Breast epithelium (tissue), 3 donors: Measurements from ENCODE around the gene NEURL1B.

ENCODE experiments used
- CTCF ChIP-seq, 3 donors: fragments of 450-650 bp; IDR thresholded peaks; one replicate each; pipeline ENCODE4 v1.5.1; 2016 to 2017; ENCODE audit warnings: antibody characterized with exemption in 3 of 3, mild to moderate bottlenecking in 3 of 3, moderate library complexity in 3 of 3
- POLR2A ChIP-seq: fragments of 450-650 bp; IDR thresholded peaks from one replicate; pipeline ENCODE4 v1.6.1; 2016; ENCODE audit warnings: antibody characterized with exemption, mild to moderate bottlenecking, moderate library complexity
- POLR2AphosphoS5 ChIP-seq, 3 donors: sonication (generic); formaldehyde crosslinking; IDR thresholded peaks; one replicate each; pipeline ENCODE4 v1.6.1; 2017; ENCODE audit warnings: antibody characterized with exemption in 3 of 3

- no peak for TF ChIP-seq CTCF (IDR thresholded peaks at IDR 0.05)
- no peak for TF ChIP-seq POLR2A
- no peak for TF ChIP-seq POLR2AphosphoS5 (IDR thresholded peaks at IDR 0.05)
Measured at GRCh38 chr5:172642486-172642885, 1.4 kb downstream of the NEURL1B start.
